Esophagus muscularis mucosa (tissue), 4 donors: ENCODE measurements around the gene PRKD1. TPM values are rescaled to one million over a fixed set of nuclear protein-coding genes. Genes with fewer than 3 reads are reported as not detected.

Source experiments
- DNase-seq: peaks from one replicate; pipeline ENCODE4 v3.0.0-alpha.2; 2017; ENCODE audit errors: extremely low spot score
- H3K27ac ChIP-seq, 4 donors: fragments of 200-600 bp; sonication (generic); replicated peaks in 1 of 4; 1 replicate in 3 of 4; 2 replicates in 1 of 4; pipeline ENCODE4 v1.5.1; 2016 to 2019; ENCODE audit warnings: mild to moderate bottlenecking in 1 of 4
- H3K27me3 ChIP-seq, 4 donors: fragments of 200-600 bp; sonication (generic); one replicate each; pipeline versions ENCODE4 v1.5.1 to v1.6.0; 2016 to 2019
- H3K36me3 ChIP-seq, 4 donors: fragments of 200-600 bp; sonication (generic); one replicate each; pipeline ENCODE4 v1.5.1; 2016 to 2019
- H3K4me1 ChIP-seq, 4 donors: fragments of 200-600 bp; sonication (generic); one replicate each; pipeline ENCODE4 v1.5.1; 2016 to 2019
- H3K4me3 ChIP-seq, 4 donors: fragments of 200-600 bp; sonication (generic); 1 replicate in 2 of 4; 2 replicates in 2 of 4; pipeline ENCODE4 v1.5.1; 2016 to 2019; ENCODE audit warnings: mild to moderate bottlenecking in 4 of 4, moderate library complexity in 1 of 4
- H3K9me3 ChIP-seq, 4 donors: fragments of 200-600 bp; sonication (generic); 1 replicate in 3 of 4; 2 replicates in 1 of 4; pipeline ENCODE4 v1.5.1; 2016 to 2019
- CTCF ChIP-seq, 3 experiments: fragments of 200-600 bp in 2 of 3; fragments of 450-650 bp in 1 of 3; sonication (generic) in 2 of 3; IDR thresholded peaks; one replicate each; pipeline ENCODE4 v1.5.1; 2017 to 2019; ENCODE audit warnings: antibody characterized with exemption in 3 of 3, mild to moderate bottlenecking in 2 of 3, moderate library complexity in 1 of 3
- EP300 ChIP-seq: sonication (generic); formaldehyde crosslinking; IDR thresholded peaks from one replicate; pipeline ENCODE4 v1.6.1; 2017; ENCODE audit warnings: antibody characterized with exemption
- POLR2A ChIP-seq: fragments of 450-650 bp; IDR thresholded peaks from one replicate; pipeline ENCODE4 v1.6.1; 2017; ENCODE audit warnings: antibody characterized with exemption, moderate library complexity, mild to moderate bottlenecking, low read depth
- POLR2AphosphoS5 ChIP-seq, 2 donors: sonication (generic); formaldehyde crosslinking; IDR thresholded peaks; one replicate each; pipeline ENCODE4 v1.6.1; 2017; ENCODE audit warnings: antibody characterized with exemption in 2 of 2
- WGBS: methylation state at CpG from one replicate; pipeline ENCODE4 v1.1.5; 2018; 5-methylcytosine and 5-hydroxymethylcytosine counted together
- intact Hi-C: fragments of 100-400 bp; cut with DNase I; formaldehyde crosslinking; loops from one replicate; pipeline ENCODE4 v1.15.1; 2023
- total RNA-seq, 4 donors: library from RNA; depleted of rRNA; stranded (reverse); fragments of >200 nt; gene quantifications; one replicate each; pipeline versions ENCODE4 v1.1.0 to v1.2.1, GENCODE V29; 2016

PRKD1 gene
- total RNA-seq, 4 donors from 2014 or later = 10.4 to 18.7 (median 14.0) TPM

GRCh38 chr14:29664515-29664914 lies 263.1 kb downstream of the PRKD1 start:
- H3K27ac ChIP-seq = no peak overlapping the region
- H3K4me1 ChIP-seq = peaks cover 0 to 10% (median 2%) of the 10 kb centered on the region in 4 donors
- intact Hi-C loops = no loop called here
- 94% methylated on average over 5 of the region's 5 CpGs for WGBS
- H3K4me3 ChIP-seq = no peak overlapping the region
- peaks cover 0 to 13% (median 4%) of the 10 kb centered on the region in 4 donors for H3K36me3 ChIP-seq
- H3K27me3 ChIP-seq = no peaks in the 10 kb centered on the region
- H3K9me3 ChIP-seq = no peaks in the 10 kb centered on the region
- TF ChIP-seq CTCF (IDR thresholded peaks at IDR 0.05) = no peak
- TF ChIP-seq POLR2AphosphoS5 (IDR thresholded peaks at IDR 0.05) = no peak
- no peak for TF ChIP-seq POLR2A
- TF ChIP-seq EP300 = no peak
- no peak for DNase-seq

DNA sequence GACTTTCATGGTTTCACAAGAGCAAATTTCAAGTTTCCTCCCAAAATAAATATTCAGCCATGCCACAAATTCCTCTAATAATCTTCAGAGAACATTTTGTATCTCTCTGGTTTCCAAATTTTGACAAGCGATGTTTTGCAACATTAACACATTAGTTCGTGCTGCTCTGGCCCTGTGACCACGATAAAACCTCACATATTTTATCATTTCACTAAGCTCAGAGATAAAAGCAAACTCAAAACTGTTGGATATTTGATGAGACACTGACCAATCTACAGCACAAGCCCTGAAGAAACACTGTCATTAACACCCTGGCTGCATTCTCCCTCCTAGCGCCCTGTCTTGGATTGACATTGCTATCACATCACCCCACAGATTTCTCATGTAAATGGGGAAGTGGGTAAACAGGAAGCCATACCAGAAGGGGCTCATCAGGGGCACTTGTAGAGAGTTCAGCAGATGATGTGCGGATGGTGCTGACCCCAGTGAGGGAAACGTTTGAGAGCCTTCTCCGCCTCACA lies 264.3 kb downstream of the PRKD1 start:
- Histone ChIP-seq H3K27me3 (no peaks in the 10 kb centered on the region), H3K4me3 (no peak overlapping the region), H3K36me3 (peaks cover 0 to 13% (median 4%) of the 10 kb centered on the region in 4 donors), H3K9me3 (no peaks in the 10 kb centered on the region), H3K27ac (peak overlapping the region in 2 of 4 donors; percentile 12 to 34), H3K4me1 (peaks cover 0 to 10% (median 2%) of the 10 kb centered on the region in 4 donors)
- DNase-seq = no peak
- TF ChIP-seq EP300 (no peak), POLR2AphosphoS5 (IDR thresholded peaks at IDR 0.05) (peak in 1 of 2 donors; percentile 59)
- intact Hi-C loops = no loop called here
- 73% methylated on average over 7 of the region's 7 CpGs for WGBS

DNA sequence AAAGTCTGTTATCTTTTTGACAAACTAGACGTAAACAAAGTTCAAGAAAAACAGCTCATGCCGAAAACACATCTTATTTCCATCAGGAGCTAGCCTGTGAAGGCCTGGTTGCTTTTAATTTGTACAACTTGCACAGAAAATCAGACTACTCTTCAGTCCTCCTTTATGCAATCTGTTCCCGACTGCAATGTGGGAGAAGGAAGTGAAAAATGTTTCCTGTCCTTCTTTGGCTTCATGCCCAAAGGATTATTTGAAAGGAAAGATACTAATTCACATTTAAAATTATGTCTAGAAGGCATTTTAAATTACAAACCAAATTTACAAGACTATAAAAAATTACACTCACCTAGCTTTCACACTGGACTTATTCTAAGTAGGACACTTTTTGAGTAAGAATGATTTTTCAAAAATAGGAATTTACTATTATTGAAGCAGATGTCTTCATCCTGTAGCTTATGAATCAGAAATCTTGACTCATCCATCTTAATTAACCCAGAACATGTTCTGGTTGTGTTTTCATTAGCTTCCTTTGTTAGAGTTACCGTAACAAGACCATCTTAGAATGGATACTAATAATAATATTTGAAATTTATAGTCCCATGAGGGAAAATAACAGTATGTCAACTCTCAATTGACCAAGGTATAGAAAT lies 272.6 kb downstream of the PRKD1 start:
- Histone ChIP-seq H3K36me3 (no peaks in the 10 kb centered on the region), H3K4me3 (no peak overlapping the region), H3K9me3 (no peaks in the 10 kb centered on the region), H3K27ac (peak overlapping the region in 2 of 4 donors; percentile 28 to 58), H3K4me1 (peaks cover 9 to 33% (median 27%) of the 10 kb centered on the region in 4 donors), H3K27me3 (no peaks in the 10 kb centered on the region)
- intact Hi-C loops = no loop called here
- no peak for DNase-seq
- 35% methylated on average over 4 of the region's 4 CpGs for WGBS
- TF ChIP-seq POLR2A (no peak), POLR2AphosphoS5 (IDR thresholded peaks at IDR 0.05) (peak in 1 of 2 donors; percentile 25), EP300 (no peak)

DNA sequence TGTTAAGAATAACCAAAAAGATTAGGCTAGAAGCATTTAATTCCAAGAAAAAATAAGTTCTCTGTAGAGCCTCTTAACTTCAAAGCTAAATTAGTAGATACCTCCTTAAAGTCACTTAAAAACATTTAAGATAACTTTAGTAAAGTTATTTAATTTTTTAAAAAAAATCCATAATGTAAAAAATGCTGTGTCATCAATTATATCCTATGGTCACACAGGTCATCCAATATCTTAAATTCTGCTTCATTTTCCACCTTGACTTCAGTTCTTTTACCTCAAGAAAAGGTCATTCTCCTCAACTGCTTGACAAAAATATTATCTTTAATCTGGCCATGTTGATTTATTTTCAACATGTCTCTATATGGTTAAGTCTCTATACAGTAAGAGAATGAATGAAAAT lies 274.3 kb downstream of the PRKD1 start:
- no peak for TF ChIP-seq POLR2AphosphoS5 (IDR thresholded peaks at IDR 0.05)

GRCh38 chr14:29652571-29652970 lies 275.1 kb downstream of the PRKD1 start:
- Histone ChIP-seq H3K36me3 (no peaks in the 10 kb centered on the region), H3K27ac (no peak overlapping the region), H3K4me3 (no peak overlapping the region), H3K4me1 (peaks cover 9 to 33% (median 27%) of the 10 kb centered on the region in 4 donors), H3K9me3 (peaks cover 0 to 15% (median 10%) of the 10 kb centered on the region in 4 donors), H3K27me3 (no peaks in the 10 kb centered on the region)
- DNase-seq = no peak
- TF ChIP-seq POLR2A (no peak), POLR2AphosphoS5 (IDR thresholded peaks at IDR 0.05) (no peak), EP300 (no peak), CTCF (IDR thresholded peaks at IDR 0.05) (no peak)
- intact Hi-C loops = no loop called here

More for the DNA sequence above, 274.3 kb downstream of the PRKD1 start:
- DNase-seq = no peak
- H3K4me1 ChIP-seq = peaks cover 9 to 33% (median 27%) of the 10 kb centered on the region in 4 donors
- H3K4me3 ChIP-seq = no peak overlapping the region
- intact Hi-C loops = no loop called here
- peaks cover 0 to 7% (median 3%) of the 10 kb centered on the region in 4 donors for H3K9me3 ChIP-seq
- H3K36me3 ChIP-seq = no peaks in the 10 kb centered on the region
- no peaks in the 10 kb centered on the region for H3K27me3 ChIP-seq
- H3K27ac ChIP-seq = no peak overlapping the region

- Histone ChIP-seq H3K4me3 (no peak overlapping the region), H3K9me3 (peaks cover 0 to 17% (median 15%) of the 10 kb centered on the region in 4 donors), H3K27me3 (no peaks in the 10 kb centered on the region), H3K27ac (no peak overlapping the region), H3K36me3 (no peaks in the 10 kb centered on the region), H3K4me1 (peaks cover 9 to 30% (median 23%) of the 10 kb centered on the region in 4 donors)
- no peak for DNase-seq
- WGBS = 93% methylated on average over 4 of the region's 4 CpGs
- no peak for TF ChIP-seq POLR2A
- TF ChIP-seq POLR2AphosphoS5 (IDR thresholded peaks at IDR 0.05) = no peak
- no peak for TF ChIP-seq CTCF (IDR thresholded peaks at IDR 0.05)
- no peak for TF ChIP-seq EP300
- intact Hi-C loops = no loop called here
Observed at GRCh38 chr14:29650554-29651269, 276.9 kb downstream of the PRKD1 start.
